Loucy (cell line): ENCODE data around the gene TNNI3K.

Experiments
- H2AFZ ChIP-seq: fragments of 200-600 bp; sonication (generic); 2 replicates; pipeline ENCODE4 v1.6.0; 2016; ENCODE audit warnings: antibody characterized with exemption, mild to moderate bottlenecking, low read length, moderate library complexity
- H3F3A ChIP-seq: fragments of 200-600 bp; 2 replicates; pipeline ENCODE4 v1.6.0; 2016; ENCODE audit warnings: antibody characterized with exemption, low read depth, mild to moderate bottlenecking
- H3K27me3 ChIP-seq: fragments of 200-600 bp; sonication (generic); 2 replicates; pipeline ENCODE4 v1.6.1; 2014; ENCODE audit warnings: low read length, mild to moderate bottlenecking; ENCODE audit not compliant: insufficient read depth, poor library complexity, severe bottlenecking
- H3K36me3 ChIP-seq: fragments of 200-600 bp; sonication (generic); 2 replicates; pipeline ENCODE4 v1.6.1; 2016; ENCODE audit warnings: low read length; ENCODE audit not compliant: insufficient read depth
- H3K4me1 ChIP-seq: fragments of 200-600 bp; sonication (generic); 2 replicates; pipeline ENCODE4 v1.5.1; 2014; ENCODE audit warnings: low read length, mild to moderate bottlenecking; ENCODE audit not compliant: insufficient read depth, poor library complexity, severe bottlenecking
- H3K4me2 ChIP-seq: fragments of 200-600 bp; sonication (generic); 2 replicates; pipeline ENCODE4 v1.6.0; 2014; ENCODE audit warnings: antibody characterized with exemption, low read length, low read depth, mild to moderate bottlenecking; ENCODE audit not compliant: poor library complexity, severe bottlenecking
- H3K4me3 ChIP-seq: fragments of 200-600 bp; sonication (generic); 2 replicates; pipeline ENCODE4 v1.5.1; 2014; ENCODE audit warnings: low read length, mild to moderate bottlenecking, mixed read lengths; ENCODE audit not compliant: poor library complexity, severe bottlenecking
- H3K79me2 ChIP-seq: fragments of 200-600 bp; sonication (generic); 2 replicates; pipeline ENCODE4 v1.6.1; 2014; ENCODE audit warnings: low read length; ENCODE audit not compliant: insufficient read depth
- H3K9ac ChIP-seq: fragments of 200-600 bp; sonication (generic); 2 replicates; pipeline ENCODE4 v1.6.0; 2014; ENCODE audit warnings: mild to moderate bottlenecking, low read depth, low read length, moderate library complexity; ENCODE audit not compliant: poor library complexity, severe bottlenecking
- H3K9me2 ChIP-seq: fragments of 200-600 bp; sonication (generic); replicated peaks from 2 replicates; pipeline ENCODE4 v1.6.1; 2016; ENCODE audit warnings: low read depth, low read length, mixed read lengths
- H3K9me3 ChIP-seq: fragments of 200-600 bp; sonication (generic); 2 replicates; pipeline ENCODE4 v1.6.1; 2014; ENCODE audit warnings: mild to moderate bottlenecking, antibody characterized with exemption, low read length, low read depth; ENCODE audit not compliant: insufficient read depth
- H4K20me1 ChIP-seq: fragments of 200-600 bp; sonication (generic); 2 replicates; pipeline ENCODE4 v1.6.0; 2014; ENCODE audit warnings: antibody characterized with exemption, low read length, mild to moderate bottlenecking; ENCODE audit not compliant: insufficient read depth, poor library complexity, severe bottlenecking
- CTCF ChIP-seq: fragments of 200-600 bp; sonication (generic); conservative IDR thresholded peaks from 2 replicates; pipeline ENCODE4 v1.5.1; 2014; ENCODE audit warnings: mild to moderate bottlenecking, antibody characterized with exemption, low read length
- EZH2phosphoT487 ChIP-seq: fragments of 200-600 bp; IDR thresholded peaks from 2 replicates; pipeline ENCODE4 v1.6.1; 2018; ENCODE audit warnings: antibody characterized with exemption, mild to moderate bottlenecking, moderate library complexity, borderline replicate concordance

The TNNI3K gene

GRCh38 chr1:74432325-74432724, 197.1 kb downstream of the TNNI3K start:
- TF ChIP-seq CTCF = no peak
- H3K4me1 ChIP-seq = no peaks in the 10 kb centered on the region
- H2AFZ ChIP-seq = no peak overlapping the region
- no peaks in the 10 kb centered on the region for H3K9me3 ChIP-seq
- no peaks in the 10 kb centered on the region for H3K27me3 ChIP-seq
- no peaks in the 10 kb centered on the region for H3K9me2 ChIP-seq
- no peaks in the 10 kb centered on the region for H3K36me3 ChIP-seq
- no peak overlapping the region for H3K9ac ChIP-seq
- H4K20me1 ChIP-seq = no peaks in the 10 kb centered on the region
- H3F3A ChIP-seq = no peaks in the 10 kb centered on the region
- no peak overlapping the region for H3K4me3 ChIP-seq
- H3K4me2 ChIP-seq = no peak overlapping the region
- no peaks in the 10 kb centered on the region for H3K79me2 ChIP-seq

GRCh38 chr1:74434321-74434720, 199.1 kb downstream of the TNNI3K start:
- Histone ChIP-seq H3K4me1 (no peaks in the 10 kb centered on the region), H3K79me2 (no peaks in the 10 kb centered on the region), H3K9me2 (no peaks in the 10 kb centered on the region), H3K4me2 (no peak overlapping the region), H3K4me3 (no peak overlapping the region), H3F3A (no peaks in the 10 kb centered on the region), H3K27me3 (no peaks in the 10 kb centered on the region), H2AFZ (no peak overlapping the region), H3K9ac (no peak overlapping the region), H4K20me1 (no peaks in the 10 kb centered on the region), H3K36me3 (no peaks in the 10 kb centered on the region), H3K9me3 (no peaks in the 10 kb centered on the region)
- TF ChIP-seq CTCF (no peak), EZH2phosphoT487 (no peak)

GRCh38 chr1:74436078-74436477, 200.9 kb downstream of the TNNI3K start:
- H3K9ac ChIP-seq = no peak overlapping the region
- no peaks in the 10 kb centered on the region for H3K9me2 ChIP-seq
- H3K9me3 ChIP-seq = no peaks in the 10 kb centered on the region
- H3K79me2 ChIP-seq = no peaks in the 10 kb centered on the region
- H3K27me3 ChIP-seq = no peaks in the 10 kb centered on the region
- no peak overlapping the region for H2AFZ ChIP-seq
- no peaks in the 10 kb centered on the region for H3K36me3 ChIP-seq
- TF ChIP-seq CTCF (no peak), EZH2phosphoT487 (no peak)
- no peaks in the 10 kb centered on the region for H3K4me1 ChIP-seq
- no peak overlapping the region for H3K4me3 ChIP-seq
- H3K4me2 ChIP-seq = no peak overlapping the region
- no peaks in the 10 kb centered on the region for H3F3A ChIP-seq
- no peaks in the 10 kb centered on the region for H4K20me1 ChIP-seq
